Pancreas (tissue), 10 donors: ENCODE results near the gene PPT1. TPM values are rescaled to one million over a fixed set of nuclear protein-coding genes. Genes with fewer than 3 reads are reported as not detected.

Experiments used
- ATAC-seq, 4 donors: fragments of 200-7000 bp; cut with Tn5 transposase; one replicate each; pipeline versions ENCODE4 v1.8.0 to v1.9.1; 2020; ENCODE audit warnings: mild to moderate bottlenecking in 4 of 4, moderate library complexity in 4 of 4
- DNase-seq, 6 donors: peaks; one replicate each; pipeline ENCODE4 v3.0.0-alpha.2; 2020
- FAIRE-seq: peaks from 2 replicates; lab custom pipeline; 2012; peaks lifted over from hg19 to GRCh38; lab: Jason Lieb, UNC
- H3K27ac ChIP-seq, 4 donors: fragments of 200-600 bp; sonication (generic); 1 replicate in 3 of 4; 2 replicates in 1 of 4; pipeline versions ENCODE4 v1.5.0 to v1.8.0; 2020
- H3K27me3 ChIP-seq, 4 donors: fragments of 200-600 bp; one replicate each; pipeline ENCODE4 v1.8.0; 2021
- H3K36me3 ChIP-seq, 3 donors: fragments of 200-600 bp; sonication (generic) in 1 of 3; one replicate each; pipeline versions ENCODE4 v1.5.0 to v1.8.0; 2020 to 2021
- H3K4me1 ChIP-seq, 3 donors: fragments of 200-600 bp; one replicate each; pipeline ENCODE4 v1.8.0; 2021
- H3K4me3 ChIP-seq, 4 donors: fragments of 200-600 bp; sonication (generic) in 2 of 4; one replicate each; pipeline versions ENCODE4 v1.5.0 to v1.8.0; 2020 to 2021
- H3K9me3 ChIP-seq, 4 donors: fragments of 200-600 bp; one replicate each; pipeline ENCODE4 v1.8.0; 2021
- CTCF ChIP-seq, 4 donors: fragments of 200-600 bp; sonication (generic) in 3 of 4; IDR thresholded peaks; one replicate each; pipeline versions ENCODE4 v1.5.0 to v1.8.0; 2021; ENCODE audit warnings: antibody characterized with exemption in 4 of 4
- WGBS, 2 donors: extraction: QIAGEN DNeasy Blood & Tissue Kit; methylation state at CpG; one replicate each; pipeline ENCODE4 v1.1.7; 2013; 5-methylcytosine and 5-hydroxymethylcytosine counted together
- intact Hi-C, 3 donors: fragments of 100-400 bp; cut with DNase I; formaldehyde crosslinking; loops; one replicate each; pipeline versions ENCODE4 v1.11.1 to v1.14.2; 2022
- polyA plus RNA-seq, 2 donors: library from polyadenylated mRNA; stranded (reverse); fragments of 200-250 nt; gene quantifications; one replicate each; pipeline ENCODE4 v1.2.3, GENCODE V29; 2013
- total RNA-seq, 6 donors: library from RNA; stranded (reverse); fragmentation: NEBNext Ultra II Directional in 4 of 6; extraction: Animal tissue kit (Norgen Biotek cat#: 25700) in 4 of 6; gene quantifications; one replicate each; pipeline versions ENCODE4 v1.2.1 to v1.2.4, GENCODE V29; 2021 to 2023
- donor health status: healthy with polysubstance abuse.
- donor health status: DM: no; HTN: no; CAD: no; lungs with moderate emphysema.
- donor health status: DM: no; HTN: no; CAD: no.
- donor health status: control.
- donor health status: control.
- donor health status: Bipolar disorder and iron deficiency.
- donor health status: DM: yes; HTN: yes; CAD: no.
- donor health status: DM: no; HTN: no; CAD: no.
- donor health status: DM: no; HTN: no; CAD: no.
- donor health status: DM: yes; HTN: yes; CAD: no.

PPT1 gene
- total and polyA plus RNA-seq, 8 donors = 20.1 to 74.1 (median 32.2) TPM

- no peak for FAIRE-seq
Measured at GRCh38 chr1:40067023-40067422, 30.0 kb downstream of the PPT1 start.

GRCh38 chr1:40064797-40065499 is 32.1 kb downstream of the PPT1 start:
- Histone ChIP-seq H3K9me3 (no peaks in the 10 kb centered on the region), H3K4me1 (peaks cover 0 to 6% (median 2%) of the 10 kb centered on the region in 3 donors), H3K36me3 (peaks cover 14 to 82% (median 34%) of the 10 kb centered on the region in 3 donors), H3K27ac (no peak overlapping the region), H3K4me3 (no peak overlapping the region), H3K27me3 (no peaks in the 10 kb centered on the region)
- intact Hi-C loops = no loop called here
- ATAC-seq (peak in 2 of 4 donors; percentile 41 to 68), DNase-seq (no peak), FAIRE-seq (no peak)
- WGBS, 2 donors = 93 to 94% methylated on average over 2 of the region's 2 CpGs
- no peak for TF ChIP-seq CTCF (IDR thresholded peaks at IDR 0.05)

More at GRCh38 chr1:40067023-40067422, 30.0 kb downstream of the PPT1 start:
- TF ChIP-seq CTCF (IDR thresholded peaks at IDR 0.05) = no peak
- Histone ChIP-seq H3K36me3 (peaks cover 14 to 89% (median 48%) of the 10 kb centered on the region in 3 donors), H3K27me3 (no peaks in the 10 kb centered on the region), H3K4me1 (no peaks in the 10 kb centered on the region), H3K27ac (no peak overlapping the region), H3K4me3 (no peak overlapping the region), H3K9me3 (no peaks in the 10 kb centered on the region)
- intact Hi-C loops = no loop called here
- no peak for ATAC-seq
- WGBS, 2 donors = 68 to 77% methylated on average over 2 of the region's 2 CpGs
- no peak for DNase-seq

- no peak for DNase-seq
- Histone ChIP-seq H3K27me3 (no peaks in the 10 kb centered on the region), H3K27ac (peak overlapping the region in 2 of 4 donors; percentile 41 to 65), H3K9me3 (no peaks in the 10 kb centered on the region), H3K4me1 (peaks cover 0 to 39% (median 8%) of the 10 kb centered on the region in 3 donors), H3K36me3 (peaks cover 9 to 44% (median 13%) of the 10 kb centered on the region in 3 donors), H3K4me3 (no peak overlapping the region)
- intact Hi-C loops = no loop called here
- FAIRE-seq = no peak
- ATAC-seq = peak in 3 of 4 donors; percentile 19 to 44 (median 29)
- no peak for TF ChIP-seq CTCF (IDR thresholded peaks at IDR 0.05)
- 73 to 80% methylated on average over 7 of the region's 7 CpGs for WGBS, 2 donors
Measured at GRCh38 chr1:40059960-40060750, 36.9 kb downstream of the PPT1 start.

GRCh38 chr1:40059338-40059959 is 37.6 kb downstream of the PPT1 start:
- Histone ChIP-seq H3K27me3 (no peaks in the 10 kb centered on the region), H3K4me3 (no peak overlapping the region), H3K9me3 (no peaks in the 10 kb centered on the region), H3K27ac (peak overlapping the region in 2 of 4 donors; percentile 41 to 65), H3K36me3 (peaks cover 2 to 37% (median 7%) of the 10 kb centered on the region in 3 donors), H3K4me1 (peaks cover 0 to 39% (median 8%) of the 10 kb centered on the region in 3 donors)
- ATAC-seq (peak in 3 of 4 donors; percentile 73 to 86 (median 78)), FAIRE-seq (no peak), DNase-seq (no peak)
- TF ChIP-seq CTCF (IDR thresholded peaks at IDR 0.05) = no peak
- WGBS, 2 donors = 57 to 58% methylated on average over 4 of the region's 4 CpGs
- intact Hi-C loops = no loop called here
